Raji (cell line): ENCODE data around the gene PYGL.

Experiments
- POLR2A ChIP-seq: IDR thresholded peaks from 2 replicates; pipeline ENCODE4 v1.6.1; 2011; ENCODE audit warnings: low read depth, low read length, control low read depth; ENCODE audit not compliant: insufficient read depth

The PYGL gene

GRCh38 chr14:50865391-50866076, 78.7 kb downstream of the PYGL start:
- TF ChIP-seq POLR2A = no peak

- TF ChIP-seq POLR2A = no peak
These were observed 79.3 kb downstream of the PYGL start for GRCh38 chr14:50864946-50865345.

- no peak for TF ChIP-seq POLR2A
These were observed 80.0 kb downstream of the PYGL start for GRCh38 chr14:50864237-50864636.

GRCh38 chr14:50862036-50862570, 82.2 kb downstream of the PYGL start:
- no peak for TF ChIP-seq POLR2A

- no peak for TF ChIP-seq POLR2A
These were observed 83.7 kb downstream of the PYGL start for GRCh38 chr14:50860478-50861086.

GRCh38 chr14:50859296-50859624, 85.0 kb downstream of the PYGL start:
- no peak for TF ChIP-seq POLR2A

- TF ChIP-seq POLR2A = no peak
These were observed 87.6 kb downstream of the PYGL start for GRCh38 chr14:50856660-50857059.

- TF ChIP-seq POLR2A = no peak
These were observed 88.7 kb downstream of the PYGL start for GRCh38 chr14:50855558-50855957.
